H54 (cell line): ENCODE measurements around the gene PPFIA4.

ENCODE experiments used
- DNase-seq: peaks from one replicate; pipeline ENCODE4 v3.0.0; 2011; ENCODE audit warnings: low spot score, mixed read lengths; ENCODE audit not compliant: insufficient read length
- FAIRE-seq: peaks from 3 replicates; lab custom pipeline; 2011; peaks lifted over from hg19 to GRCh38; lab: Jason Lieb, UNC
- POLR2A ChIP-seq: IDR thresholded peaks from 2 replicates; pipeline ENCODE4 v1.6.1; 2011; ENCODE audit warnings: low read depth, mild to moderate bottlenecking, low read length

PPFIA4 gene

DNA sequence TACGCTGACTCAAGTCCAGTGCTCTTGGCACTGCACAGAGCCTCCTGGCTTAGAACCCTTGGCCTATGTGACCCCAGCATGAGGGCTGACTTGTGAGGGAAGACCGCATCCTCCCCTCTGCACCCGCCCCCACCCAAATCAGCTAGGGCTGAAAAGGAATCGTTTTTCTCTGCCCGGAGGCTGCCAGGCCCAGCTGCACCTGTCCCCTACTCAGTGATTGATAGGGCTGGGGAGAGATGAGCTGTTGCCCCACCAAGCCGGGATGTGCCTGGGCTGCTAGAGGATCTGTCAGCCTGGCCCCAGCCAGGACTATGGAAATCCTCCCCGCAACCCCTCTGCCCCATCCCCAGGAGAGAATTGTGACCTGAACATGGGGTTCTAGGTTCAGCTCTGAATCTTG lies 38.9 kb downstream of the PPFIA4 start:
- DNase-seq (no peak), FAIRE-seq (no peak)
- no peak for TF ChIP-seq POLR2A

DNA sequence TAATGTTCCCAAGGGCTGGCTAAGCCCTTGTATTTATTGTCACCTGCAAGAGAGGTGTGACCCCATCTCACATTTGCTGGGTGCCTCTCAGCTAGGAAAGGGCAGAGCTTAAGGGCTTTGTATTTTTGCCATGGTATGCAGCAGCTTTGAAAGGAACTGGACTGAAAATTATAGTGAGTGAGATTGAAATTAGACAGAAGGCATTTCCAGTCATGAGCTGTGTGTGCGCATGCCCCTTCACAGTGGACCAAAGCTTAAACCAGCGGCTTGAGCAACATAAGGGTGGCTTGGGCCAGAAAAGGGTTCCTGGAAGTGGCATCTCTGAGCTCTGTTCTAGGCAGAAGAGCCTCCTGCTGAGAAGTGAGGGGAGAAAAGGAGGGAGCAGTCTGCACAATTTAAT lies 39.7 kb downstream of the PPFIA4 start:
- no peak for DNase-seq
- FAIRE-seq = no peak
- TF ChIP-seq POLR2A = no peak

GRCh38 chr1:203066965-203067364 lies 40.7 kb downstream of the PPFIA4 start:
- no peak for DNase-seq
- no peak for FAIRE-seq
- no peak for TF ChIP-seq POLR2A

- no peak for TF ChIP-seq POLR2A
- DNase-seq (no peak), FAIRE-seq (no peak)
Measured at GRCh38 chr1:203069030-203069747, 42.9 kb downstream of the PPFIA4 start.

DNA sequence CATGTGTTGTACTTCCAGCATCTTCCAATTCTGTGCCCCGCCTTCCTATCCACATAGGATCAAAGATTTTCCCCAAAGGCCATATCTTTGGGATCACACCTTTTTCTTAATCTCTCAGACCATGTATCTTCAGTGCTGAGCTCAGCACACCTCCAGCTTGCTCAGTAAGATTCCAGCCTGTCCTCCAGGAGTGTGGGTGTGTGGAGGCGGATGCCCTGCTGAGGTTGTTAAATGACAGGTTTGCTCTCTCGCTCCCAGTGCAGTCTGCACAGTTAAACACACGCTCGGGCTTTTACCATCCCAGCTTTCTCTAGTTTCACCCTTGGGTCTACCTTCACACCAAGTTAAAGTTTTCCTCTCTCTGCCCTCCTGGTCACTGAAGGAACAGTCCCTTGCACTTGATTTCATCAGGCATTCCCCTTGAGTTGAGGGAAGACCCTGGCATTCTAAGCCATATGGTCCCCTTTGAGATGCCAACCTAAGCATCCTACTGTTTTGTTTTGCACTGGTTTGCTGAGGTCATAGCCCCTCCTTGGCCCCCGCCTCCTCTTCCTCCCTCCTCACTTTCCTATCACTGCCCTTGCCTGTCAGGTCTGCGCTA lies 45.8 kb downstream of the PPFIA4 start:
- no peak for TF ChIP-seq POLR2A
- DNase-seq = no peak
- no peak for FAIRE-seq

DNA sequence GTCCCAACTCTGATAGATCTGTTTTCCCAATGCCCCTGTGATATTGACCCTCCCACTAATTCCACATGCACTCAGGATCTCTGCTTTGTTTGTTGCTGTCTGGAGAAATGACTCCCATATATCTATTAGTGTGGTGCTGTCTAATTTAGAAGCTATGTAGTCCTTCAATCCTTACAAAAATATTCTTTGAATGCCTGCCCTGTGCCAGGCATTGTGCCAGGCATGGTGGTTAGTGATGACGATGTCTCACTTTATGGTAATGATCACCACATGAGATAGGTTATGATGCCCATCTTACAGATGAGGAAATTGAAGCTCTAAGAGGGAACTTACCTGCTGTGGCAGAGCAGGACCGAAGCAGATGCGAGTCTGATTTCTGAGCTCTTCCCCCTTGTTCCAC lies 46.6 kb downstream of the PPFIA4 start:
- TF ChIP-seq POLR2A = no peak
- FAIRE-seq = no peak
- DNase-seq = no peak

GRCh38 chr1:203073469-203073868 lies 47.2 kb downstream of the PPFIA4 start:
- FAIRE-seq = no peak
- DNase-seq = no peak
- TF ChIP-seq POLR2A = no peak

DNA sequence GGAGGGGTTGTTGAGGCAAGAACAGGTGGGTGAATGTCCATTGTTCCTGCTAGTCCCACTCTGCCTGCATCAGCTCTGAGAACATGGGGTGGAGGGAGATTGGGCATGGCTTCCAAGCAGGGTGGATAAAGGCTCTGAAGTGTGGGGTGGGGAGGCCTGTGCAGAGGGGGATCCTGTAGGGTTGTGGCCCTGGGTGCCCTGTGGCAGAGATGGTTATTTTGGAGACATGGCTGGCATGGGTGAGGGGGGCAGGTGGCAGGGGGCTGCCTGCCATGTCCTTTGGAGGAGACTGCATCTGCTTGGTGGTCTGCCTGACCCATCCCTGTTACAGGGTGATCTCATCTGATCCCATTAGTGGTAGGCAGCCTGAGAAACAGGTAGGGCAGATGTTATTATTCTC lies 48.3 kb downstream of the PPFIA4 start:
- no peak for DNase-seq
- TF ChIP-seq POLR2A = no peak
- FAIRE-seq = no peak

DNA sequence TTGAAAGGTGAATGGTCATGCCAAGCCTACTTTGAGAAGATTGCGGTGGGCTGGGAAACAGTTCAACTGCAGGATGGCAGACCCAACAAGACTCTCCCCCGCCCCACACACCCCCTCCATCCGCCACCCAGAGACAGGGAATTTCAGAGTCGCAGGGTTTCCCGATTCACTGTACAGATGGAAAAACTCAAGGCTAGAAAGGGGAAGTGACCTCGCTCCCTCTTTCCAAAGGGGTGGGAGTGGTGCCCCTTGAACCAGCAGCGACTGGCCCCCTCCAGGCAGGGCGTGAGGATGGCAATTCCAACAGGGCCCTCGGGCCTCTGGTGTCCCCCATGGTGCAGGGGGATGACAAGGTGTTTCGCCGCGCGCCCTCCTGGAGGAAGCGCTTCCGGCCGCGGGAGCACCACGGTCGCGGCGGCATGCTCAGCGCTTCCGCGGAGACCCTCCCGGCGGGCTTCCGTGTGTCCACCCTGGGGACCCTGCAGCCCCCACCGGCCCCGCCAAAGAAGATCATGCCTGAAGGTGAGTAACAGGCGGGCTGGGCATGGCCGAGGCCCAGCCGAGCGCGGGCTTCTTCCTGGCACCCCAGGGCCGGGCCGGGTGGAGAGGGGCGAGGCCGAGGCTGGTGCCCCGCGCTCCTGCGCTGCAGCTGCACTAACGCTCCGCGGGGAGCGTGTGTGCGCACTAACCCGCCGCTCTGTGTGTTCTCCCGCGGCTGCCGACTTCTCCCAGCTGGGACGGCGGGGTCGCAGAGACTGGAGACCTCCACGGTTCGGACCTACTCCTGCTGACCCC lies 49.1 kb downstream of the PPFIA4 start:
- no peak for FAIRE-seq
- no peak for TF ChIP-seq POLR2A

GRCh38 chr1:203076031-203076511 lies 49.8 kb downstream of the PPFIA4 start:
- DNase-seq = no peak
- FAIRE-seq = no peak
- TF ChIP-seq POLR2A = no peak

More for the DNA sequence above, 49.1 kb downstream of the PPFIA4 start:
- DNase-seq = no peak

GRCh38 chr1:203077367-203077766 lies 51.1 kb downstream of the PPFIA4 start:
- FAIRE-seq = no peak
- no peak for TF ChIP-seq POLR2A
- no peak for DNase-seq

DNA sequence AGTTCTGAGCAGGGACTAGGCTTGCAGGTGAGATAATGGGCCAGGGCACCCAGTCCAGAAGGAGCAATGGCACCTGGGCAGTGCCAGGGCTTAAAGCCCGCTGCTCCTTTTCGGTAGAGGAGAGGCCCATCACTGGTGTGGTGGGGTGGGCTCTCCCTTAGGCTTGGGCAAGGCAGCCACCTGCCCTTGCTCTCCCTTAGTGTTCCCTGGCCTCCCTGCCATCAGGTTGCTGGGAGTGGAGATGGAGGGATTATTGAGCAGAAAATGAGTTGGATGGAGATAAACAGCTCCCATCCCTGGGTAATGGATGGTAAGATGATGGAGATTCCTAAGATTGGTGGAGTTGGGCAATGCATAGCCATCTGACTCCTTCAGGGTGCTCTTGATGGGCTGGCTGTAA lies 51.7 kb downstream of the PPFIA4 start:
- DNase-seq (no peak), FAIRE-seq (no peak)
- no peak for TF ChIP-seq POLR2A

GRCh38 chr1:203078478-203078877 lies 52.2 kb downstream of the PPFIA4 start:
- no peak for TF ChIP-seq POLR2A
- no peak for DNase-seq
- no peak for FAIRE-seq

DNA sequence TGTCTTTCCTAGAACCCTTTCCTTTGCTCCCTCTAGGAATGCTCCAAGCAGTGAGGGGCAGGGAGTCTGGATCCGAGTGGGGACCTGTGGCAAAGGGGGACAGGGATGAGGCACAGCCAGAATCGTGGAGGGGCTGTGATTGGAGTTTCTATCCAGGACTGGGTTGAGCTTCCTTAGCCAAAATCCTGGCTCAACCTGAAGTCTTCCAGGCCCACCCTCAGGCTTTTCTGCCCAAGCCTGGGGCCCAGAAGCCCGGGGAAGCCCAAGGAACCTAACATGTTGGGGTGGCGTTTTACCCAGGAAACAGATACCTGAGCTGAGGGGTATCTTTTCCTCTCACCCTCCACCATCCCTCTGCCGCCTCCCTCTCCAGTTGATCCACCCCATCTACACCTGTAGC lies 54.2 kb downstream of the PPFIA4 start:
- FAIRE-seq (no peak), DNase-seq (no peak)
- no peak for TF ChIP-seq POLR2A
